GM12891 (cell line): Measurements from ENCODE around the gene RPS6KA2.

Experiments
- DNase-seq: peaks from one replicate; pipeline ENCODE4 v3.0.0; 2011; ENCODE audit warnings: low spot score; ENCODE audit not compliant: insufficient read length
- FAIRE-seq: peaks from 2 replicates; lab custom pipeline; 2011; peaks lifted over from hg19 to GRCh38; lab: Jason Lieb, UNC
- PAX5 ChIP-seq: IDR thresholded peaks from 2 replicates; pipeline ENCODE4 v1.6.1; 2011; ENCODE audit warnings: low read length, moderate library complexity, mild to moderate bottlenecking; ENCODE audit not compliant: insufficient read depth, severe bottlenecking
- POLR2A ChIP-seq: IDR thresholded peaks from 2 replicates; pipeline ENCODE4 v1.6.1; 2011; ENCODE audit warnings: low read depth, low read length, control low read depth
- POLR2AphosphoS5 ChIP-seq: IDR thresholded peaks from 2 replicates; pipeline ENCODE4 v1.6.1; 2011; ENCODE audit warnings: low read depth, low read length, control low read depth
- POU2F2 ChIP-seq: IDR thresholded peaks from 2 replicates; pipeline ENCODE4 v1.6.1; 2011; ENCODE audit warnings: low read depth, mild to moderate bottlenecking, control low read depth, low read length, moderate library complexity
- SPI1 ChIP-seq: IDR thresholded peaks from 2 replicates; pipeline ENCODE4 v1.6.1; 2011; ENCODE audit warnings: low read depth, low read length, control low read depth
- TAF1 ChIP-seq: IDR thresholded peaks from 2 replicates; pipeline ENCODE4 v1.6.1; 2011; ENCODE audit warnings: low read depth, low read length, control low read depth

The RPS6KA2 gene

GRCh38 chr6:166670013-166670412, 43.0 kb upstream of the RPS6KA2 start:
- no peak for DNase-seq
- FAIRE-seq = no peak
- no peak for TF ChIP-seq PAX5
- no peak for TF ChIP-seq SPI1
- no peak for TF ChIP-seq TAF1
- no peak for TF ChIP-seq POU2F2
- no peak for TF ChIP-seq POLR2AphosphoS5
- TF ChIP-seq POLR2A = no peak

DNA sequence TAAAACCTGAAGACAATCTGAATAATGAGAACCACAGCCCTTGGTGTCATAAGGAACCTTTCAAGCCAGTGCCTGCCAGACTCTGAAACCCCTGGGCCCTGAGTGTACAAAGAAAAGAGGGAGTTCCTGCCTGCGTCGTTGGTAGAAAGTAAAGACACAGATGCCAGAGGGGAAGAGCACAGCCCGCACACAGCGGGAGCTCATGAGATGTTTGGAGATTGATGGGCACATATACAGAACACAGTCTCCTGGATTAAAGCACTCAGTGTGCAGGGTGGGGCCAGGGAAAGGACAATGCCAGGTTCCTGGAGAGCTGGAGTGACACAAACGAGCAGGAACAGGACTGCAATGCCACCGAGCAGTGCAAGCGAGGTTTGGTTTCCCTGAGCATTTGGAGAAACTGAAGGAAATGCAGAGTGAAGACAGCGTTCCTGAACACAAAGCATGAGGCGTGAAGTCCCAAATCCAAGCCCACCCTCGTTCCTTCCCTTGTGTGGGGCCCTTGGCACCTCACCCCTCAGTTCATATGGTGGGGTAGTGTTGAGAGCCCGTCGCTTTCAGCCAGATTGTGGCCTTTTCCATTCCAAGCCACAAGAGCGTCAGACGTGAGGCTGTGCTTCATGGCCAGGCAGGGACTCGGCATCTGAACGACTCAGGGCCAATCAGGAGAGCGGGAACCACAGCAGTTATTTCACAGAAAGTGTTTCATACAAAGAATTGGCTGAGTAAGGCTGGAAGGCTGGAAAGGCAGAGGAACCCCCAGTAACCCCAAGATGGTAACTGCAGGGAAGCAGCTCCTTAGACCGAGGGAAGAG, 41.0 kb upstream of the RPS6KA2 start:
- FAIRE-seq (no peak), DNase-seq (no peak)
- TF ChIP-seq POLR2AphosphoS5 (no peak), TAF1 (no peak), POU2F2 (no peak), POLR2A (no peak), SPI1 (no peak), PAX5 (no peak)

GRCh38 chr6:166664135-166664534, 37.1 kb upstream of the RPS6KA2 start:
- no peak for DNase-seq
- TF ChIP-seq POLR2A = no peak
- no peak for TF ChIP-seq POU2F2
- no peak for TF ChIP-seq TAF1
- TF ChIP-seq POLR2AphosphoS5 = no peak
- no peak for FAIRE-seq

- DNase-seq = no peak
- FAIRE-seq = no peak
- no peak for TF ChIP-seq PAX5
- no peak for TF ChIP-seq POU2F2
- no peak for TF ChIP-seq POLR2A
- no peak for TF ChIP-seq TAF1
- TF ChIP-seq SPI1 = no peak
- no peak for TF ChIP-seq POLR2AphosphoS5
Measured at GRCh38 chr6:166663568-166663967, 36.5 kb upstream of the RPS6KA2 start.

GRCh38 chr6:166662690-166663089, 35.6 kb upstream of the RPS6KA2 start:
- no peak for FAIRE-seq
- DNase-seq = no peak
- TF ChIP-seq POLR2AphosphoS5 (no peak), TAF1 (no peak), POU2F2 (no peak), SPI1 (no peak), PAX5 (no peak), POLR2A (no peak)

GRCh38 chr6:166661327-166662085, 34.5 kb upstream of the RPS6KA2 start:
- no peak for DNase-seq
- FAIRE-seq = no peak
- TF ChIP-seq POLR2AphosphoS5 (no peak), POU2F2 (no peak), SPI1 (no peak), PAX5 (no peak), TAF1 (no peak), POLR2A (no peak)

- no peak for DNase-seq
Measured at GRCh38 chr6:166660157-166660688, 33.2 kb upstream of the RPS6KA2 start.

DNA sequence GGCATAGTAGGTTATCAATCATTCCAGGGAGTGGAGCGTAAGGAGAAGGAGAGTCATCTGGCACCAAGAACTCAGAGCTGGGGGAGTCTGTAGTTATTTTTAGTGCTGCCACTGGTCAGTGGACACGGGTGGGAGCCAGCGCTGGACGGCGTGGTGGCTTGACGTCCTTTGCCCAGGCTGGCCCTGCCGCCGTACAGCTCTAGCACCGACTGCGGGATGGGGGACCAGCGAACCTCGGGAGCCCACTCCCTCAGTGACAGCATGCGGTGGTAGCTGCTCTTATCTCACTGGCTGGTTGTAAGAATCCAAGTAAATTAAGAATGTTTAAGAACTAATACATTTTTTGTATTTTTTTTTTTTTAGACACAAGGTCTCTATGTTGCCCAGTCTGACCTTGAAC, 32.5 kb upstream of the RPS6KA2 start:
- TF ChIP-seq TAF1 (no peak), POLR2A (no peak), POLR2AphosphoS5 (no peak), PAX5 (no peak)
- FAIRE-seq = no peak
- DNase-seq = no peak

More at GRCh38 chr6:166660157-166660688, 33.2 kb upstream of the RPS6KA2 start:
- TF ChIP-seq POU2F2 = no peak
- no peak for TF ChIP-seq TAF1
- TF ChIP-seq SPI1 = no peak
- FAIRE-seq = no peak

- no peak for TF ChIP-seq POU2F2
- no peak for TF ChIP-seq SPI1
- TF ChIP-seq TAF1 = no peak
- no peak for TF ChIP-seq POLR2A
- TF ChIP-seq POLR2AphosphoS5 = no peak
- TF ChIP-seq PAX5 = no peak
- DNase-seq (no peak), FAIRE-seq (no peak)
Measured at GRCh38 chr6:166658792-166659150, 31.7 kb upstream of the RPS6KA2 start.
